K562 (cell line): ENCODE measurements around the gene ANKMY2. TPM values are rescaled to one million over a fixed set of nuclear protein-coding genes. Genes with fewer than 3 reads are reported as not detected.
A peak's percentile ranks its signal among the peaks of the same experiment; 100 is the strongest.

Experiments used
- CBX1 ChIP-seq: sonication (generic); IDR thresholded peaks from 2 replicates; pipeline ENCODE4 v1.6.1; 2016; ENCODE audit warnings: antibody characterized with exemption, low read depth, mild to moderate bottlenecking
- ESRRB ChIP-seq: fragments of 250-450 bp; sonication (Bioruptor Pico); IDR thresholded peaks from 2 replicates; pipeline ENCODE4 v1.5.0; 2020; ENCODE audit warnings: mild to moderate bottlenecking, moderate library complexity, borderline replicate concordance
- FIP1L1 ChIP-seq: fragments of 200-400 bp; formaldehyde crosslinking; IDR thresholded peaks from 2 replicates; pipeline ENCODE4 v1.6.1; 2018; ENCODE audit warnings: mild to moderate bottlenecking, low read depth, low read length; ENCODE audit not compliant: poor library complexity, severe bottlenecking
- HDAC1 ChIP-seq, 2 experiments: fragments of 450-650 bp; IDR thresholded peaks; 2 replicates each; pipeline ENCODE4 v1.6.1; 2016 to 2017; ENCODE audit warnings: inconsistent platforms in 1 of 2, mild to moderate bottlenecking in 1 of 2, moderate library complexity in 1 of 2
- HLTF ChIP-seq: fragments of 450-650 bp; IDR thresholded peaks from 2 replicates; pipeline ENCODE4 v1.6.1; 2016
- HMBOX1 ChIP-seq: sonication (generic); IDR thresholded peaks from 2 replicates; pipeline ENCODE4 v1.6.1; 2016
- NR3C1 ChIP-seq: sonication (generic); formaldehyde crosslinking; IDR thresholded peaks from 2 replicates; pipeline ENCODE4 v1.8.1; 2022; ENCODE audit warnings: missing genetic modification reagents
- RERE ChIP-seq: sonication (generic); formaldehyde crosslinking; IDR thresholded peaks from 2 replicates; pipeline ENCODE4 v1.8.0; 2023; ENCODE audit warnings: missing genetic modification reagents, mild to moderate bottlenecking, borderline replicate concordance
- RFX5 ChIP-seq: IDR thresholded peaks from 2 replicates; pipeline ENCODE4 v1.6.1; 2011; ENCODE audit warnings: low read depth, mild to moderate bottlenecking, improper control_type of control experiment, low read length
- TAF15 ChIP-seq: fragments of 200-400 bp; formaldehyde crosslinking; IDR thresholded peaks from 2 replicates; pipeline ENCODE4 v1.6.1; 2017; ENCODE audit warnings: mild to moderate bottlenecking, low read depth, low read length, moderate library complexity
- ZNF143 ChIP-seq: sonication (generic); formaldehyde crosslinking; IDR thresholded peaks from 2 replicates; pipeline ENCODE4 v1.9.0; 2022; ENCODE audit warnings: mild to moderate bottlenecking, missing genetic modification reagents
- ZNF165 ChIP-seq: fragments of 250-450 bp; sonication (Bioruptor Pico); IDR thresholded peaks from 2 replicates; pipeline ENCODE4 v1.4.0; 2020; ENCODE audit warnings: borderline replicate concordance
- ZNF76 ChIP-seq: fragments of 250-450 bp; sonication (Bioruptor Pico); IDR thresholded peaks from 2 replicates; pipeline ENCODE4 v1.4.0; 2020; ENCODE audit warnings: mild to moderate bottlenecking, moderate library complexity, borderline replicate concordance
- polyA plus RNA-seq, 8 experiments: library from polyadenylated mRNA; depleted of rRNA in 4 of 8; stranded (reverse) in 5 of 8; unstranded in 3 of 8; fragments of >200 nt; fragmentation: Nextera tagmentation in 2 of 8; fragmentation: Illumina TruSeq in 1 of 8; extraction: Ambion mirVana in 2 of 8; extraction: Trizol in 1 of 8; gene quantifications; 2 replicates each; pipeline versions ENCODE4 v1.2.1 to v1.2.3, GENCODE V29; 2011 to 2014; ENCODE audit warnings: inconsistent platforms in 1 of 8, missing spikeins in 1 of 8
- total RNA-seq, 7 experiments: library from RNA; depleted of rRNA in 6 of 7; stranded (reverse); fragments of >200 nt in 6 of 7; fragmentation: Illumina TruSeq in 2 of 7; extraction: Trizol in 2 of 7; gene quantifications; 2 replicates each; pipeline versions ENCODE4 v1.2.1 to v1.2.3, GENCODE V29; 2011 to 2021; ENCODE audit warnings: low replicate concordance in 1 of 7
- TF ChIP-seq, protein P1 (sequence below): fragments of 250-450 bp; sonication (Bioruptor Pico); IDR thresholded peaks from 2 replicates; pipeline ENCODE4 v1.5.0; 2021; ENCODE audit warnings: mild to moderate bottlenecking, moderate library complexity
- TF ChIP-seq, protein P2 (sequence below): fragments of 450-650 bp; IDR thresholded peaks from 2 replicates; pipeline ENCODE4 v1.6.1; 2018; ENCODE audit warnings: mild to moderate bottlenecking, low read depth; ENCODE audit not compliant: partially characterized antibody

ANKMY2 gene
- total and polyA plus RNA-seq, 9 of the 15 experiments (the other 6 are each of a cell fraction or from before 2014, with no cell fraction given): 38.9 to 71.5 (median 48.8) TPM

- TF ChIP-seq, protein P1, sequence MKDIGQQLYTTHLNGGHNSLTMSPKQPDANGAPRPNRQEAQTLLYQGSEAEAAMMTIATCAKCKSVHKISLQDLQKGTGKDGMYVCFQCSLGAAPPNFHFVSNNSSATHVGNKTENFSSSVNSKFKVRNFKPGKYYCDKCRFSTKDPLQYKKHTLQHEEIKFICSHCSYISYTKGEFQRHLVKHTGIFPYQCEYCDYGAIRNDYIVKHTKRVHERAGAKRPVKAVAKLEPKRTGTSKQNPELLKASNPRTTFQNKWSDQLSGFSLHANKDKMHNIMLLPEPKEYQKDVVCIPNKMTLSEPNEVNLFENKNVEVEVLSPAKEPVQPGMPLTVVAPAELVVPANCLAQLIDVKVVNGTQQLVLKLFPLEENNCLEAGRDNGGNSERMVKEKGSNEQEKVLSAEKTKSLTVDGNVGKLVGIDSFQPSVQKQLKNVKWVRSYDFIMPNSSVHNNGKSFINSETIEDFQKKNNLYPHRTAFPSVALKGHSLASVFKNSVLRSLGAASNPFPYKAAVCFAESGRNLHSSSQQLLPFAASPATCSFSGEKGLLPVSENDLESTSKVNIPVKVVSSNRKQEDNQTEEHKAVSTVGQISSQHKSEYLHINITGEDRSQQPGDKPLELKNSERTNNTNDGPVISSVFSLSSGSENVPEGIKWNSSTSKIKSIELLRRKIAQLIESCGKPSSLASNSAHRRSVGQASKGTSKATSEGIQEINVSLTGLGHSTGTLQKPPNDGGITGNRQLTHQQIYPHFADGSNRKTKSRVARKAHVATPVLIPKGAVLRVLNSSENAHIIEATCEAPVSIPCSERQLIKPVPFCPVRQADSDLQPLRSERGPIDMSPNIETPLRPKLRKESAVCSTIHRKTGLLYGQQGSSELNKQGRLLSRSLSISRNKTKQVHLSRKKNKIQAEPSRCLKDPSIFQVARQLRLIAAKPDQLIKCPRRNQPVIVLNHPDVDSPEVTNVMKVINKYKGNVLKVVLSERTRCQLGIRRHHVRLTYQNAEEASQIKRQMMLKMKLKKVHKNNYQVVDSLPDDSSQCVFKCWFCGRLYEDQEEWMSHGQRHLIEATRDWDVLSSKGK: no peak
- TF ChIP-seq, protein P2, sequence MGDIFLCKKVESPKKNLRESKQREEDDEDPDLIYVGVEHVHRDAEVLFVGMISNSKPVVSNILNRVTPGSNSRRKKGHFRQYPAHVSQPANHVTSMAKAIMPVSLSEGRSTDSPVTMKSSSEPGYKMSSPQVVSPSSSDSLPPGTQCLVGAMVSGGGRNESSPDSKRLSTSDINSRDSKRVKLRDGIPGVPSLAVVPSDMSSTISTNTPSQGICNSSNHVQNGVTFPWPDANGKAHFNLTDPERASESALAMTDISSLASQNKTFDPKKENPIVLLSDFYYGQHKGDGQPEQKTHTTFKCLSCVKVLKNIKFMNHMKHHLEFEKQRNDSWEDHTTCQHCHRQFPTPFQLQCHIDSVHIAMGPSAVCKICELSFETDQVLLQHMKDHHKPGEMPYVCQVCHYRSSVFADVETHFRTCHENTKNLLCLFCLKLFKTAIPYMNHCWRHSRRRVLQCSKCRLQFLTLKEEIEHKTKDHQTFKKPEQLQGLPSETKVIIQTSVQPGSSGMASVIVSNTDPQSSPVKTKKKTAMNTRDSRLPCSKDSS: no peak
- TF ChIP-seq HMBOX1: 0 out of 2 replicates have a peak, but pooled peaks have one; percentile 40
- TF ChIP-seq ZNF76: no peak
- TF ChIP-seq ESRRB (CRISPR knock-in tag): no peak
- TF ChIP-seq FIP1L1: no peak
- TF ChIP-seq CBX1: no peak
- no peak for TF ChIP-seq TAF15
- TF ChIP-seq HDAC1 (IDR thresholded peaks at IDR 0.05): peak in 1 of 2 experiments; percentile 64; a peak in 1 of 4 replicates
- no peak for TF ChIP-seq HLTF
- no peak for TF ChIP-seq NR3C1
- no peak for TF ChIP-seq ZNF165 (CRISPR knock-in tag)
- TF ChIP-seq RERE (CRISPR knock-in tag): no peak
- no peak for TF ChIP-seq ZNF143
- TF ChIP-seq RFX5: no peak
Measured at GRCh38 chr7:16657656-16658279, 12.2 kb upstream of the ANKMY2 start (continued).
